Mucosa of descending colon (tissue), 3 donors: ENCODE measurements around the gene RINL. TPM values are rescaled to one million over a fixed set of nuclear protein-coding genes. Genes with fewer than 3 reads are reported as not detected.
A peak's percentile ranks its signal among the peaks of the same experiment; 100 is the strongest.

ENCODE experiments used
- ATAC-seq: fragments of 200-7000 bp; cut with Tn5 transposase; one replicate; pipeline ENCODE4 v1.9.1; 2020; ENCODE audit warnings: mild to moderate bottlenecking, moderate library complexity
- DNase-seq, 3 donors: peaks; one replicate each; pipeline ENCODE4 v3.0.0-alpha.2; 2020
- H3K36me3 ChIP-seq: fragments of 200-600 bp; one replicate; pipeline ENCODE4 v1.8.0; 2021; ENCODE audit warnings: low read depth, mild to moderate bottlenecking
- H3K4me1 ChIP-seq: fragments of 200-600 bp; one replicate; pipeline ENCODE4 v1.8.0; 2021; ENCODE audit warnings: low read depth, mild to moderate bottlenecking
- H3K4me3 ChIP-seq: fragments of 200-600 bp; one replicate; pipeline ENCODE4 v1.8.0; 2021; ENCODE audit warnings: mild to moderate bottlenecking
- H3K9me3 ChIP-seq: fragments of 200-600 bp; one replicate; pipeline ENCODE4 v1.8.0; 2021; ENCODE audit warnings: mild to moderate bottlenecking
- CTCF ChIP-seq: fragments of 200-600 bp; IDR thresholded peaks from one replicate; pipeline ENCODE4 v1.8.0; 2022; ENCODE audit warnings: antibody characterized with exemption, mild to moderate bottlenecking
- intact Hi-C, 2 donors: fragments of 100-400 bp; cut with DNase I in 1 of 2; cut with micrococcal nuclease in 1 of 2; formaldehyde crosslinking; loops; one replicate each; pipeline versions ENCODE4 v1.11.0 to v1.11.1; 2022; cut with DNase I, micrococcal nuclease
- total RNA-seq, 3 donors: library from RNA; stranded (reverse); fragmentation: NEBNext Ultra II Directional in 2 of 3; extraction: Animal tissue kit (Norgen Biotek cat#: 25700) in 2 of 3; gene quantifications; one replicate each; pipeline versions ENCODE4 v1.2.1 to v1.2.4, GENCODE V29; 2021 to 2023
- donor health status: DM: no; HTN: no; CAD: no; lungs with moderate emphysema.
- donor health status: DM: no; HTN: no; CAD: no.
- donor health status: DM: no; HTN: yes; CAD: no.

The RINL gene
- total RNA-seq, 3 donors from 2014 or later = 3.8 to 5.4 (median 5.2) TPM

GRCh38 chr19:38919837-38920601 lies 41.9 kb upstream of the RINL start:
- TF ChIP-seq CTCF = no peak
- no peaks in the 10 kb centered on the region for H3K9me3 ChIP-seq
- no peak for DNase-seq
- ATAC-seq = no peak
- no peaks in the 10 kb centered on the region for H3K4me1 ChIP-seq
- no peaks in the 10 kb centered on the region for H3K36me3 ChIP-seq
- intact Hi-C loops = no loop called here
- no peak overlapping the region for H3K4me3 ChIP-seq

- H3K4me3 ChIP-seq = no peak overlapping the region
- no peak for TF ChIP-seq CTCF
- DNase-seq (no peak), ATAC-seq (no peak)
- H3K4me1 ChIP-seq = no peaks in the 10 kb centered on the region
- no peaks in the 10 kb centered on the region for H3K36me3 ChIP-seq
- no peaks in the 10 kb centered on the region for H3K9me3 ChIP-seq
- intact Hi-C loops = no loop called here
Measured at GRCh38 chr19:38918526-38918925, 40.5 kb upstream of the RINL start.

- H3K36me3 ChIP-seq = no peaks in the 10 kb centered on the region
- H3K4me3 ChIP-seq = no peak overlapping the region
- no peaks in the 10 kb centered on the region for H3K4me1 ChIP-seq
- DNase-seq (peak in 2 of 3 donors; percentile 18 to 21), ATAC-seq (peak; percentile 60)
- H3K9me3 ChIP-seq = no peaks in the 10 kb centered on the region
- intact Hi-C loops = no loop called here
- TF ChIP-seq CTCF = no peak
Measured at GRCh38 chr19:38917921-38918491, 39.9 kb upstream of the RINL start.

GRCh38 chr19:38917516-38917915 lies 39.4 kb upstream of the RINL start:
- no peak for ATAC-seq
- no peak for TF ChIP-seq CTCF
- Histone ChIP-seq H3K9me3 (no peaks in the 10 kb centered on the region), H3K36me3 (no peaks in the 10 kb centered on the region), H3K4me3 (no peak overlapping the region), H3K4me1 (no peaks in the 10 kb centered on the region)
- DNase-seq = no peak
- intact Hi-C loops = no loop called here

GRCh38 chr19:38915329-38916321 lies 37.5 kb upstream of the RINL start:
- no peak for TF ChIP-seq CTCF
- DNase-seq (peak in 1 of 3 donors; percentile 19), ATAC-seq (no peak)

More at GRCh38 chr19:38915329-38916321, 37.5 kb upstream of the RINL start:
- H3K36me3 ChIP-seq = no peaks in the 10 kb centered on the region
- no peak overlapping the region for H3K4me3 ChIP-seq
- H3K4me1 ChIP-seq = no peaks in the 10 kb centered on the region
- H3K9me3 ChIP-seq = no peaks in the 10 kb centered on the region
- intact Hi-C loops = no loop called here
